Inflammatory macrophage treated with lipopolysaccharide for 4 hours (primary cell): Measurements from ENCODE around the gene KYNU.
"Not testable (repeated sequence)": the region's sequence is repeated elsewhere in the genome, so short reads cannot be mapped to it uniquely, and the experiment has no call there.

Source experiments
- DNase-seq: peaks from one replicate; pipeline ENCODE4 v3.0.0-alpha.2; 2020

KYNU gene

DNA sequence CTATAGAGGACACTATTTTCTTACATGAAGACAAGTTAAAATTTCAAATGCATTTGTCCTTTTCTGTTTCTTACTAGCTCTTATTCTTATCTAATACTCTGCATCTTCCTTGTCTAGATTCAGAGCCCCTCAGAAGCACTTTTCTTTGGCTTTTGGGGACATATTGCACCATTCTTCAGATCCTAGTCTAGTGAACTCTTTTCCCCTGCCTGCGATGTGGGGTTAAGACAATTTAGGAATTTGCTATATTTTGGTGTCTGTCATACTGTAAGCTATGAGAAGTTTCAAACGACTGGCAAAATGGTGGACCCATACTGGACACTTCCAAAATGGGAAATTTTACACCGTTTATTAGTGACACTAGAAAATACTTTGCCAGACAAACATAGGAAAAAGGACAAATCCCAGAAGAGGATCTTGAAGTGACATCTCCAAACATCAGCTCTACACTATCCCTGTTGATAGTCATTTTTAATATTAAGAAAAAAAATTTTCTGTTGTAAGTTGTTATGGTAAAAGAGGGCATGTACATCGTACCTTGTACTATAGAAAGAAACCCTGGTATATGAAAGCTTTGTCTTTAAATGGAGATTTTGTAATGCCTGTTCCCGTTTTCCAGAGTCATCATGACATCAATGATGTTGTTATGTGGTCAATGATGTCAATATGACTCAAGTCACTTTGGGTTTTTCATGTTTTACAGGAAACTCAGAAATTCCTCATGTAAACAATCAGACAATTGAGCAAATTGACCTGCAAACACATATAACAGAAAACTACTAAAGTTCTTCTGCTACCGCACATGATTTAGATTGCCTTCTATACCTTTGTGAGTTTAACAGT, 4.4 kb upstream of the KYNU start:
- peak; percentile 98 for DNase-seq

DNA sequence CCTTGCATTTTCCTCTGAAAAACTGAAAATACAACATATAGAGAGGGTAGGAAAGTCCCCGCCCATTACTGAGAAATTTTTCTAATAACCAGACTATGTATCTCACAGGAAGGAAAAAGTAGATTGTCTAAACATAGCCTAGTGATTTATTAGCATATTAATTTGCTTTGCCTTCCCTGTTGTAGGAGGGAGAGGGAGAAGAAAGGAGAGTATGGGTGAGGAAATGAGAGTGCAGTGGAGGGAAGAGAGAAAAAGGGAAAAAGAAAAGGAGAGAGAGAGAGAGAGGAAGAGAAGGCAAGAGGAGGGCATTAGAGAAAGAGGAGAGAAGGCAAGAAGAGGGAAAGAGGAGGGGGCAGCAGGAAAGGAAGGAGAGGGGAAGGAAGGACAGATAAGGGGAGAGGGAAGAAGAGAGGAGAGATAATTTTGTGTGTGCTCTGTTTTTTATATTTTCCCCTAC, 3.6 kb upstream of the KYNU start:
- peak; percentile 75 for DNase-seq

GRCh38 chr2:142874293-142874814, 3.1 kb upstream of the KYNU start:
- peak; percentile 100 for DNase-seq

GRCh38 chr2:142875010-142875409, 2.5 kb upstream of the KYNU start:
- peak; percentile 54 for DNase-seq

DNA sequence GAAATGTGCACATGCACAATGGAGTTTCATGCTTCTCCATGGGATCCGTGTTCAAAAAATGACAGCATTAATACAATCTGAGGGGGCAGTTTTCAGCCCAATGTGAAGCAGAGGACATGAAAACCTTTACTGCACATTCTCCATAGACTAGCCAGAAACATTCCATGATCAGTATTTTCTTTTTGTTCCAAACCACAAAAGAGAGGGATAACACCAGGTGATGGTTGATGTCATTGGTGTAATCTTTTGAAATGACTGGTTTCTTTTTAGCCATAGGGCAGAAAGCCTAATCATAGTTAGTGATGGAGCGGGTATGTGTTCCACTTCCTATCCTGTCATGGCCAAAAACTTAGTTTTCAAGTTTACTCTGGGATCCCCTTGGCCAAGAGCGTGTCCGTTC, 1.8 kb upstream of the KYNU start:
- peak; percentile 56 for DNase-seq

DNA sequence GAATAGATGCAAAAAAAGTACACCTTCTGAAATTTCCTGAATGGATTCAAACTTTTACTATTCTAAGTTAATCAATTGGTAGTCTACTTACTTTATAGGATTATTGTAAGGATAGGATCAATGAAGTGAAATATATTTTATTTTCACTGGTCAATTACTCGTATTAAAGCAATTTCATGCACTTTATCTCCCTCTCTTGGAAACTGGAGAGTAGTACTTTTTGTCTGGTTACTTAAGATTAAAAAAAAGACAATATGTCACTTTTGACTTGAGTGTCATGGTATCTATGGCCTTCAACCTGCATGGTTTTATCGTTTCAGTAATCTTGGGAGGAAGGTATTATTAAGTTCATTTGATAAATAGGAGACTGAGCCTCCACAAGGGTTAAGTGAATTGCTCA, 1.0 kb upstream of the KYNU start:
- peak; percentile 59 for DNase-seq

GRCh38 chr2:142878031-142878678, 691 bp downstream of the KYNU start:
- DNase-seq = peak; percentile 75

GRCh38 chr2:142879151-142879550, 1.7 kb downstream of the KYNU start:
- peak; percentile 41 for DNase-seq

- peak; percentile 86 for DNase-seq
Measured at GRCh38 chr2:142880279-142880678, 2.8 kb downstream of the KYNU start.

DNA sequence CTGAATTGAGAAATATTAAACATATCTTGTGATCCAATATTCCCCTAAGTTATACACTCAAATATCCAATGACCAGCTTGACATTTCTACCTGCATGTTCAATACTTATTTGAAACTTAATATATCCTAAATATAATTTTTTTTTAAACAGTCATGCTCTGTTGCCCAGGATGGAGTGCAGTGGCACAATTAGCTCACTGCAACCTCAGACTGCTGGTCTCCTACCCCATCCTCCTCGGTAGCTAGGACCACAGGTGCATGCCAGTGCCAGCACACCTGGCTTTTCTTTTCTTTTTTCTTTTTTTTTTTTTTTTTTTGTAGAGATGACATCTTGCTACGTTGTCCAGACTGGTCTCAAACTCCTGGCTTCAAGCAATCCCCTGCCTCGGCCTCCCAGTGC, 4.2 kb downstream of the KYNU start:
- no peak for DNase-seq

GRCh38 chr2:142882500-142882899, 5.0 kb downstream of the KYNU start:
- not testable (repeated sequence) for DNase-seq

DNA sequence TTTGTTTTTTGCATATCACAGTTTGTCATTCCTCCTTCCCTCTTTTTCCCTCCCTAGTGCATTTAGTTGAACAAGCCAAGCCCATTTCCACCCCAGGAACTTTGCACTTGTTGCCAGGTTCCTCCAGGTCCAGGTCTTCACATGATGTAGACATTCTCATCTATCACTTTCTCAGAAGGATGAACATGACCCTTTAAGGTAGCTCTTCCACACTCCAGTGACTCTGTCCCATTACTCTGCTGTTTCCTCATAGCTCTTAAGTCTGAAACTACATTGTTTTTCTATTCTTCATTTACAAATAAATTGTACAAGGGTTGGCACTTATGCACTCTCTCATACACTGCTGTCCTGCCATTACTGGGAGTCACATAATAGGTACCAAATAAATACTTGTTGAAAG, 6.1 kb downstream of the KYNU start:
- no peak for DNase-seq

GRCh38 chr2:142885543-142885942, 8.1 kb downstream of the KYNU start:
- DNase-seq = no peak

DNA sequence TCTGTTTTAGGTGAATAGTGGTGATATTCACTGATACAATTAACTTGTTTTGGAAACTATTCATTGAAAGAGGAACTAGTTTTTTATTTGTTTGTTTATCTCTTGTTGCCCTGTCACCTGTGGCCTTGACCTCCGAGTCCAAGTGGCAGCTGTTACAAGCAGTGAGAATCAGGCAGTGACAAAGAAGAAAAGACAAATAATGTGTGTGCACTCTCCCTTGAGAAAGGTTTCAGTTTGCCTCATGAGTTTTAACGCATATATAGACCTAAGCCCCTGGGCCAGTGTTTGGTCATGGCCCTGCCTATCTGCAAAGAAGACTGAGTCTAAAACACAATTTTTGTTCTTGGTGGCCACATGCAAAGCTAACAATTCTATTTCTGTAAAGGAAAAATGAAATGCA, 15.3 kb downstream of the KYNU start:
- DNase-seq = no peak

- no peak for DNase-seq
Measured at GRCh38 chr2:142893241-142893640, 15.8 kb downstream of the KYNU start.

DNA sequence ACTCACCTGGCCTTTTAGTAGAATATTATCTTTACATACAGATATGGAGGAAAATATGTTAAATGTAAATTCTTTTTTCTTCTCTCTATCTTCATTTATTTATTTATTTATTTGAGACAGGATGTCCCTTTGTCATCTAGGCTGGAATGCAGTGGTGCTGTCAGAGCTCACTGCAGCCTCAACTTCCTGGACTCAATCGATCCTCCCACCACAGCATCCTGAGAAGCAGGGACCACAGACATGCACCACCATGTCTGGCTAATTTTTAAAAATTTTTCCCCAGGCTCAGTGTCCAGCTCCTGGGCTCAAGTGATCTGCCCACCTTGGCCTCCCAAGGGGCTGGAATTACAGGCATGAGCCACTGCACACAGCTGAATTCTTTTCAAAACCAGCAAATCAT, 20.3 kb downstream of the KYNU start:
- DNase-seq = no peak

GRCh38 chr2:142900327-142900726, 22.9 kb downstream of the KYNU start:
- not testable (repeated sequence) for DNase-seq

DNA sequence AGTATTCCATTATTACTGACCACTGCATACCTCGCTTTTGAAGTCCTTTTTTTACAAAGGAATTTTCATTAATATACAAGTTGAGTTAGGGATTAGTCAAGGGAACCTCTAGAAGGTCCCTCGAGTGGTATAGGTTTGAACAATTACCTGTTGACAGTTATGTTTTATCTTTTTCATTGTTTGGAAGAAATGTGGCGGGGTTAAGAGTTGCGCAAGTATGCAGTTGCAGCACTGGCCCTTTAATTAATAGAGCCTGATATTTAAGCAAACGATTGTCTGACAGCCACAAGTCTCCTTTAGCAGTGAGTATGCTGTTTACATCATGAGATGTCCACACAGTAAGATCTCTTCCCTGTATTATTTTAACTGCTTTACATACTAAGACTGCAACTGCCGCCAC, 24.3 kb downstream of the KYNU start:
- DNase-seq = no peak

GRCh38 chr2:142903726-142904125, 26.3 kb downstream of the KYNU start:
- not testable (repeated sequence) for DNase-seq

- no peak for DNase-seq
Measured at GRCh38 chr2:142907653-142908052, 30.2 kb downstream of the KYNU start.

DNA sequence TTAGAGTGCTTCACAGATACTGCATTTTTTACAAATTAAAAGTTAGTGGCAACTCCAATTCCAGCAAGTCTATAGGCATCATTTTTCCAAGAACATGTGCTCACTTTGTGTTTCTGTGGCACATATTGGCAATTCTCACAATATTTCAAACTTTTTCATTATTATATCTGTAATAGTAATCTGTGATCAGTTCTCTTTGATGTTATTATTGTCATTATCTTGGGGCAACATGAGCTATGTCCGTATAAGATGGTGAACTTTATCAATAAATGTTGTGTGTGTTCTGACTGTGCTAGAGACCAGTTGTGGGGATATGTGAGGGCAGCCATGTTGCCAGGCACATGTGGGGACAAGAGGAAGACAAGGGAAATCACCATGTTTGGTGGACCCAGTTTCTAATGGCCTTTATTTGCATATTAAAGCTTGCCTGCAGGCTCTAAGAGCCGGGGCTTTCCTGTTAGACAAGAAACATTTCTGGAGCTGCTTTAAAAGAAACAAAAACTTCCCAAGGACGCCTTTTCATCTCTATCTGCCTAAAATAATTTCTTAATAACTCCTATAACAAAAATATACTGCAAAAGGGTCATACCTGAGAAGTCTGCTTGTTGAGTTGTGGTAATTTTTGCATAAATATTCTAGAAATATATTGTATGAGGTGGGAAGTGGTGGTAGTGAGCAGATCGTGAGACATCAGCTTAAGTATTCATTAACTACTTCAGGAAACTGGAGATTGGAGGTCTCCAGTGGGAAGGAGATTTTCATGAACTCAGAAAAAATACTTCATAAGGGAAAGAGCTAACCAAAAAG, 37.2 kb downstream of the KYNU start:
- DNase-seq = no peak

DNA sequence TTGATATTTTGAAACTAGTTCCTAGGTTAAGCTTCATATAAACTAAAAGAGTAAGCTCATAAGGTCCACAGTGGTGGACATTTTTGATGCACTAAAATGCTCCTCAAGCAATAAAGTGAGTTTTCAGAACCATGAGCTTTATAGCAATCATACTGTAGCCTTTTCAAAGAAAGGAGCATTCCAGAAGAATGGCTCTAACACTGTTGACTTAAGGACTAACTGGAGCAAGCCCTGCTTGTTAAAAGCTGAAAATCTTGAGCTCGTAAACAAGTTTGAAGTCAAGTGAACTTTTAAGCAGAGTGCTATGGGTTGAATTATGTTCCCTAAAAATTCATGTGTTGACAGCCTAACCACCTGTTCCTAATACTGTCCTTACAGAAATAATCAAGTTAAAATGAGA, 38.0 kb downstream of the KYNU start:
- DNase-seq = no peak

- no peak for DNase-seq
Measured at GRCh38 chr2:142918624-142919023, 41.2 kb downstream of the KYNU start.
